ENCODE results near the gene CH25H. TPM values are rescaled to one million over a fixed set of nuclear protein-coding genes. Genes with fewer than 3 reads are reported as not detected.

The CH25H gene
- polyA plus RNA-seq, 1 donor (not counting 4 experiments of a cell fraction or from before 2014, with no cell fraction given) = 0.37 TPM

DNA sequence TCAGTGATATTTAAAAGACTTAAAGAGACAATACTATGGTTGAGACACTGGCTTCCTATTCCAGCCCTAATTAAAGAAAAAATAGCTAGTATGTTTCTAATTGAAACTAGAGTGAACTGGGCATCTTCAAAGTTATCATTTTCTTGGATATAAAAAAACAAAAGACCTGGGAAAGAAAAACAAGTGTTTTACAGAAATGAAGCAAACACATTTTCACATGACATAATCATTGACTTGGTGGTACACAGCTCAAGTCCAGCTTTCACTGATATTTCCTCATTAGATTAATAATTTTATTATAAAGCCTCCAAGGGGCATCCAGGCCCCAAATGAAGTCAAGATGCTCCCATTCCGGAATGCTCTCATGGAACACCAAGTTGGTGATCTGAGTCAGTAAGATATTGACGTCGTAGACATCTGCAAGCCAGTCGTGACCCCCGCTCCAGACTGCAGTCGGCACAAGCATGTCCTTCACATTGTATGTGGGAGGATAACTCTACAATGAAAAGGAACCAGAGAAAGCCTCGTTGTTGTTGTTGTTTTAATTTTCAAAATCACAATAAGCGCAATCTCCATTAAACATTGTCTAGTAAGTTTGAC is 7.5 kb upstream of the CH25H start:
- Histone ChIP-seq H2AFZ (ENCODE audit: control insufficient read depth, low read length) (no peak overlapping the region), H3K4me1 (ENCODE audit: control insufficient read depth, extremely low read depth, insufficient read depth, low read length) (peaks cover 11% of the 10 kb centered on the region), H3K9ac (ENCODE audit: control insufficient read depth, extremely low read depth, insufficient read depth, low read length) (no peak overlapping the region), H3K79me2 (ENCODE audit: control insufficient read depth, insufficient read depth, low read length) (no peaks in the 10 kb centered on the region), H4K20me1 (ENCODE audit: control insufficient read depth, extremely low read depth, insufficient read depth, low read length) (no peaks in the 10 kb centered on the region), H3K9me1 (ENCODE audit: control insufficient read depth, extremely low read depth, insufficient read depth, low read length) (no peaks in the 10 kb centered on the region), H3K9me3 (ENCODE audit: control insufficient read depth, low read depth, low read length) (no peaks in the 10 kb centered on the region), H3K4me3 (ENCODE audit: control insufficient read depth in 2 of 3, extremely low read depth in 1 of 3, insufficient read depth in 2 of 3, low read depth in 1 of 3, low read length in 3 of 3) (no peak overlapping the region), H3K36me3 (ENCODE audit: control insufficient read depth in 2 of 2, extremely low read depth in 1 of 2, insufficient read depth in 2 of 2, low read length in 2 of 2) (peaks cover 3 to 8% of the 10 kb centered on the region in 2 experiments), H3K27me3 (ENCODE audit: control insufficient read depth, extremely low read depth, insufficient read depth, low read length) (no peaks in the 10 kb centered on the region), H3K4me2 (ENCODE audit: control insufficient read depth, extremely low read depth, insufficient read depth, low read depth, low read length) (no peak overlapping the region), H3K27ac (ENCODE audit: control insufficient read depth, insufficient read depth, low read length) (no peak overlapping the region)
- DNase-seq (ENCODE audit: low read depth, low spot score) = no peak
- dilution Hi-C loops (cut with MboI; ENCODE audit: extremely low pct_ligation_motif_present, low sequenced_read_pairs) = loop anchor here (10.0 kb wide), 1 partner anchor 190 kb away; no protein-coding TSS in a partner anchor
- no peak for FAIRE-seq
- TF ChIP-seq EZH2 (IDR thresholded peaks at IDR 0.05; ENCODE audit: low read length) = no peak
- TF ChIP-seq, protein P1, sequence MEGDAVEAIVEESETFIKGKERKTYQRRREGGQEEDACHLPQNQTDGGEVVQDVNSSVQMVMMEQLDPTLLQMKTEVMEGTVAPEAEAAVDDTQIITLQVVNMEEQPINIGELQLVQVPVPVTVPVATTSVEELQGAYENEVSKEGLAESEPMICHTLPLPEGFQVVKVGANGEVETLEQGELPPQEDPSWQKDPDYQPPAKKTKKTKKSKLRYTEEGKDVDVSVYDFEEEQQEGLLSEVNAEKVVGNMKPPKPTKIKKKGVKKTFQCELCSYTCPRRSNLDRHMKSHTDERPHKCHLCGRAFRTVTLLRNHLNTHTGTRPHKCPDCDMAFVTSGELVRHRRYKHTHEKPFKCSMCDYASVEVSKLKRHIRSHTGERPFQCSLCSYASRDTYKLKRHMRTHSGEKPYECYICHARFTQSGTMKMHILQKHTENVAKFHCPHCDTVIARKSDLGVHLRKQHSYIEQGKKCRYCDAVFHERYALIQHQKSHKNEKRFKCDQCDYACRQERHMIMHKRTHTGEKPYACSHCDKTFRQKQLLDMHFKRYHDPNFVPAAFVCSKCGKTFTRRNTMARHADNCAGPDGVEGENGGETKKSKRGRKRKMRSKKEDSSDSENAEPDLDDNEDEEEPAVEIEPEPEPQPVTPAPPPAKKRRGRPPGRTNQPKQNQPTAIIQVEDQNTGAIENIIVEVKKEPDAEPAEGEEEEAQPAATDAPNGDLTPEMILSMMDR (optimal IDR thresholded peaks at IDR 0.05 in 1 of 3, IDR thresholded peaks at IDR 0.05 in 1 of 3, conservative IDR thresholded peaks at IDR 0.05 in 1 of 3; ENCODE audit: extremely low read depth in 1 of 3, insufficient read depth in 2 of 3, low read length in 3 of 3) = no peak

DNA sequence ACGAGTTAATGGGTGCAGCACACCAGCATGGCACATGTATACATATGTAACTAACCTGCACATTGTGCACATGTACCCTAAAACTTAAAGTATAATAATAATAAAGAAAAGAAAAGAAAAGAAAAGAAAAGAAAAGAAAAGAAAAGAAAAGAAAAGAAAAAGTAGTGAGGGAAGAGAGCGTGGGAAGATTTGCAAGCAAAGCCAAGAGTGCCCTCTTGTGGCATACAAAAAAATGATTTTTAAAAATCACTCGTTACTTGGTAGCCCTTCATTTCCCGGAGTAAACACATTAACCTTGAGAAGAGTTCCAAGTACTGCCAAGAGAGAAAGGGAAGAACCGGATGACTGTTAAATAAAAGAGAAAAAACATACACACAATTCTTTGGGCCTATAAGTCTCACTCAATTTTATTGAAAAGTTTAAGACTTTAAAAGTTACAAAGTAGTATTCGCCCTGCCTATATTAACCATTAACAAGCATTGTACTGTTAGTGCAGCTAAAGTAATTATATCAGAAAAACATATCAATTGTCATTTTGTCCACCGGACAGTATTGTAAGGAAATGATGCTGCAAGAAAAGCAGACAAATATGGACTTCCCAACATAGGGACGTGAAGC is 6.2 kb upstream of the CH25H start:
- DNase-seq (ENCODE audit: low read depth, low spot score) = no peak
- Histone ChIP-seq H3K4me2 (ENCODE audit: control insufficient read depth, extremely low read depth, insufficient read depth, low read depth, low read length) (no peak overlapping the region), H3K9me1 (ENCODE audit: control insufficient read depth, extremely low read depth, insufficient read depth, low read length) (no peaks in the 10 kb centered on the region), H3K79me2 (ENCODE audit: control insufficient read depth, insufficient read depth, low read length) (no peaks in the 10 kb centered on the region), H3K4me1 (ENCODE audit: control insufficient read depth, extremely low read depth, insufficient read depth, low read length) (peaks cover 4% of the 10 kb centered on the region), H3K36me3 (ENCODE audit: control insufficient read depth in 2 of 2, extremely low read depth in 1 of 2, insufficient read depth in 2 of 2, low read length in 2 of 2) (peaks cover 3 to 6% of the 10 kb centered on the region in 2 experiments), H3K9ac (ENCODE audit: control insufficient read depth, extremely low read depth, insufficient read depth, low read length) (no peak overlapping the region), H3K9me3 (ENCODE audit: control insufficient read depth, low read depth, low read length) (no peaks in the 10 kb centered on the region), H3K4me3 (ENCODE audit: control insufficient read depth in 2 of 3, extremely low read depth in 1 of 3, insufficient read depth in 2 of 3, low read depth in 1 of 3, low read length in 3 of 3) (no peak overlapping the region), H2AFZ (ENCODE audit: control insufficient read depth, low read length) (no peak overlapping the region), H4K20me1 (ENCODE audit: control insufficient read depth, extremely low read depth, insufficient read depth, low read length) (no peaks in the 10 kb centered on the region), H3K27ac (ENCODE audit: control insufficient read depth, insufficient read depth, low read length) (no peak overlapping the region), H3K27me3 (ENCODE audit: control insufficient read depth, extremely low read depth, insufficient read depth, low read length) (no peaks in the 10 kb centered on the region)
- dilution Hi-C loops (cut with MboI; ENCODE audit: extremely low pct_ligation_motif_present, low sequenced_read_pairs) = loop anchor here (10.0 kb wide), 1 partner anchor 188 kb away; no protein-coding TSS in a partner anchor
- FAIRE-seq = no peak
- no peak for TF ChIP-seq EZH2 (IDR thresholded peaks at IDR 0.05; ENCODE audit: low read length)
- TF ChIP-seq, protein P1 (optimal IDR thresholded peaks at IDR 0.05 in 1 of 3, IDR thresholded peaks at IDR 0.05 in 1 of 3, conservative IDR thresholded peaks at IDR 0.05 in 1 of 3; ENCODE audit: extremely low read depth in 1 of 3, insufficient read depth in 2 of 3, low read length in 3 of 3) = peak in 2 of 3 experiments; percentile 29 to 56
